ENCODE data around the gene MSLN. TPM values are rescaled to one million over a fixed set of nuclear protein-coding genes. Genes with fewer than 3 reads are reported as not detected.

MSLN gene
- total and polyA plus RNA-seq, 8 donors, result 0.92 to 83.7 (median 5.2) TPM; not detected in 1

DNA sequence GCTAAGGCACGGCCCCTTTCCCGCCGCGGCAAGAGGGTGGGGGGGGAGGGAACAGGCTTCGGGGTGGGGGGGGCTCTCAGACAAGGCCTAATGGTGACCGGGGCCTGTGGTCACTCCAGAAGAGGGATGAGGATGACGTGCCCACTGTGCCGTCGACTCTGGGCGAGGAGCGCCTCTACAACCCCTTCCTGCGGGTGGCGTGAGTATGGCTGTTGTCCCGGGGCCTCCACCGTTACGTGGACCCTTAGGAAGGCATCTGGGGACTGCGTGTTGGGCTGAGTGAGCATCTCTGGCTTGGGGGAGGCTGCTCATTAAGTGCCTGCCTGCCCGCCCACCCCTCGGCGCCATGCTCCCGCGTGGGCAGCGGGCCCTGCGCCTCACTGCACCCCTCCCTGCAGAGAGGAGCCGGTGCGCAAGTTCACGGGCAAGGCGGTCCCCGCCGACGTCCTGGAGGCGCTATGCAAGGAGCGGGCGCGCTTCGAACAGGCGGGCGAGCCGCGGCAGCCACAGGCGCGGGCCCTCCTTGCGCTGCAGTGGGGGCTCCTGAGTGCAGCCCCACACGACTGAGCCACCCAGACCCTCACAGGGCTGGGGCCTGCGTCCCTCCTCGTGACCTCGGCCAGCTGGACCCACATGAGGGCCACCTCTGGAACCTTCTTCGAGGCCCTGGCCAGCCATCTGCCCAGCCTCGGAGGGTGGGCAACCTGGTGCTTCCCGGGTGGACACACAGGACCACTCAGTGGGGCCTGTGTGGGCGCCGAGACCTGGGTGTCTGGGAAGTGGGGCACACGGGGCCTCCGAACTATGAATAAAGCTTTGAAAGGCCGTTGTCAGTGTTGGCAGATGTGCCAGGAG lies 31.4 kb upstream of the MSLN start:
- Histone ChIP-seq H3K27me3 (peaks cover 0 to 52% (median 24%) of the 10 kb centered on the region in 3 donors), H3K9me3 (no peaks in the 10 kb centered on the region), H3K27ac (peak overlapping the region in 2 of 5 donors; percentile 16 to 62), H3K4me3 (peak overlapping the region in 3 of 4 donors; percentile 51 to 69 (median 57)), H3K36me3 (peaks cover 15 to 46% (median 38%) of the 10 kb centered on the region in 4 donors), H3K4me1 (peaks cover 31 to 38% (median 32%) of the 10 kb centered on the region in 4 donors)
- 43 to 65% (median 59%) methylated on average over 17 to 55 of the region's 55 CpGs for WGBS, 5 donors
- intact Hi-C loops (cut with DNase I; ENCODE audit: low total_unique reads), result no loop called here
- TF ChIP-seq EP300 (IDR thresholded peaks at IDR 0.05) (no peak), POLR2AphosphoS5 (IDR thresholded peaks at IDR 0.05) (no peak), POLR2A (IDR thresholded peaks at IDR 0.05) (no peak)
- TF ChIP-seq, protein P1, sequence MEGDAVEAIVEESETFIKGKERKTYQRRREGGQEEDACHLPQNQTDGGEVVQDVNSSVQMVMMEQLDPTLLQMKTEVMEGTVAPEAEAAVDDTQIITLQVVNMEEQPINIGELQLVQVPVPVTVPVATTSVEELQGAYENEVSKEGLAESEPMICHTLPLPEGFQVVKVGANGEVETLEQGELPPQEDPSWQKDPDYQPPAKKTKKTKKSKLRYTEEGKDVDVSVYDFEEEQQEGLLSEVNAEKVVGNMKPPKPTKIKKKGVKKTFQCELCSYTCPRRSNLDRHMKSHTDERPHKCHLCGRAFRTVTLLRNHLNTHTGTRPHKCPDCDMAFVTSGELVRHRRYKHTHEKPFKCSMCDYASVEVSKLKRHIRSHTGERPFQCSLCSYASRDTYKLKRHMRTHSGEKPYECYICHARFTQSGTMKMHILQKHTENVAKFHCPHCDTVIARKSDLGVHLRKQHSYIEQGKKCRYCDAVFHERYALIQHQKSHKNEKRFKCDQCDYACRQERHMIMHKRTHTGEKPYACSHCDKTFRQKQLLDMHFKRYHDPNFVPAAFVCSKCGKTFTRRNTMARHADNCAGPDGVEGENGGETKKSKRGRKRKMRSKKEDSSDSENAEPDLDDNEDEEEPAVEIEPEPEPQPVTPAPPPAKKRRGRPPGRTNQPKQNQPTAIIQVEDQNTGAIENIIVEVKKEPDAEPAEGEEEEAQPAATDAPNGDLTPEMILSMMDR (IDR thresholded peaks at IDR 0.05), result no peak
- DNase-seq, result no peak

DNA sequence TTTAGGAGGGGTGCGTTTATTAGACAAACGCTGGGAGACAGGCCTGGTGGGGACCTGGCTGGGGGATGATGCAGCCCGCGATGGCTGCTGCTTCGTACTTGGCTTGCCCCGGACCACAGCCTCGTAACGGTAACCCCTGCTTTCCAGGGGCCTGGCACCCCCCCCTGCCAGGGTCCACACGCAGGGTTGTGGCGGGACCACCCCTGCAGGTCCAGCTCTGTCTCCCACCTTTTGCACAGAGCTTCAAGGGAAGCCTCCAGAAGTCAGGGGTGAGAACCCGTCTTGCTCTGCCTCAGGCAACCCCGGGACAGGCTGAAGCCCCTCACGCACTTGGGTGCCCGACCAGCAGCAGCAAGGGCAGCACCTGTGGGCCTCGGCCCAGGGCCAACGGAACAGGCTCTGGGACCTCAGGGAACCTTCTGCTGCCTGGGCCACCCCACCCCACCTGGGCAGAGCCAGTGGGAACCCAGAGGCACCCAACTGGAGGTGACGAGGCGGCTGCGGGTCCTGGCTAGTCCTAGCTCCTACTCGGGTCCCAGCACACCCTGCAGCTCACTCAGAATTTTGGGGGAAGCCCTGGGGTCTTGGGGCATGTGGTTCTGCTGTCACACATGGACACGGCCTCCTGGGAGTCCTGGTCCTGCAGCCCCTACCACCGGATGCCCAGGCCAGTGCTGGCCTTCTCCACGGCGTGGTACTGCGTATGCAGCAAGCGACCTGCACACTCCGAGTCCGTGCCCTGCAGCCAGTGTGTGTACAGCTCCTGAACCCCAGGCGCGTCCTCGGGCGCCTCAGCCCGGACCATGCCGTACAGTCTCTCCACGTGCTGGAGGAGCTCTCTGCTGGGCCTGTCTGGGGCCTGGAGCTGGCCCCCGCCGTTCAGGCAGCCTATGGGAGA lies 30.5 kb upstream of the MSLN start:
- intact Hi-C loops (cut with DNase I; ENCODE audit: low total_unique reads), result no loop called here
- no peak for DNase-seq
- peaks cover 31 to 38% (median 32%) of the 10 kb centered on the region in 4 donors for H3K4me1 ChIP-seq
- WGBS, 5 donors, result 85 to 91% (median 88%) methylated on average over 28 to 37 of the region's 37 CpGs
- H3K36me3 ChIP-seq, result peaks cover 17 to 55% (median 47%) of the 10 kb centered on the region in 4 donors
- peaks cover 0 to 45% (median 24%) of the 10 kb centered on the region in 3 donors for H3K27me3 ChIP-seq
- TF ChIP-seq, protein P1 (IDR thresholded peaks at IDR 0.05), result no peak
- TF ChIP-seq POLR2AphosphoS5 (IDR thresholded peaks at IDR 0.05) (no peak), EP300 (IDR thresholded peaks at IDR 0.05) (no peak), POLR2A (IDR thresholded peaks at IDR 0.05) (no peak)
- H3K4me3 ChIP-seq, result no peak overlapping the region
- H3K9me3 ChIP-seq, result no peaks in the 10 kb centered on the region
- H3K27ac ChIP-seq, result no peak overlapping the region

DNA sequence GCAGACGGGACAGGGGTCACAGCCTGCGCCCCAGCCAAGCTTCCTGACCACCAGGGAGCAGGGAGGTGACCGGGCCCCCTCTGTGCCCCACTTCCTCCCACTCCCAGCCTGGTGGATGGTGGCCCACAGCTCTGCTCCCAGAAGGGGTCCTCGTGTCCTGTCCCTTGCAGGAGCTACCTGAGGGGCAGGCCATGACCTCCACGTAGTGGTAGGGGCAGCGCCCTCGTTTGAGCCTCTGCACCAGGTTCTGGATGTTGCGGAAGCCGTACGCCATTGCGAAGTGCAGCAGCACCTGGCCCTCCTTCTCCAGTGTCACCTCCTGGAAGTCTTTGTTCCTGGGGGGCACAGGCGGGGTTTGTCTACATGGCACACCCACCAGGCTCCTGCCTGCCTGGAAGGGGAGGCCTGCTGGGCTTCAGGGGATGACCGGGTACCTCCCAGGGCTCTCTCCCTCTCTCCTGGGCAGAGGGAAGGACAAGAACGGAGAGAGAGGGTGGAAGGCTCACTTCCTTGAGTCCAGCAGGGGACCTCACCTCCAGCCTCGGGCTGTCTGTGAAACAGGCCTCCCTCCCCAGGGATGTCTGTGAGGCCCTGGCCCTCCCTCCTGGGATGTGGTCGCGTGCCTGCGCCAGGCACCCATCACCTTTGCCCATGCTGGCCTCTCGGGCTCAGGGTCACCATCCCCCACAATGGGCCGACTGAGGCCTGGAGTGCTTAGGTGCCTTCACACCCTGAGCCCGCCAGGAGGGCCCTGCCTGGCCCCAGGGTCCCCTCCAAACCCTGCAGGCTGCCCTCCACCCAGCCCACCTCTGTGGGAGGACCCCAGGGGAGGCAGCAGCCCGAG lies 29.6 kb upstream of the MSLN start:
- DNase-seq, result no peak
- no peak overlapping the region for H3K27ac ChIP-seq
- H3K4me1 ChIP-seq, result peaks cover 31 to 32% (median 31%) of the 10 kb centered on the region in 4 donors
- peaks cover 25 to 64% (median 56%) of the 10 kb centered on the region in 4 donors for H3K36me3 ChIP-seq
- WGBS, 5 donors, result 75 to 91% (median 86%) methylated on average over 20 to 22 of the region's 22 CpGs
- H3K27me3 ChIP-seq, result peaks cover 0 to 36% (median 24%) of the 10 kb centered on the region in 3 donors
- no peaks in the 10 kb centered on the region for H3K9me3 ChIP-seq
- intact Hi-C loops (cut with DNase I; ENCODE audit: low total_unique reads), result no loop called here
- no peak overlapping the region for H3K4me3 ChIP-seq
- TF ChIP-seq POLR2AphosphoS5 (IDR thresholded peaks at IDR 0.05), result no peak
- TF ChIP-seq, protein P1 (IDR thresholded peaks at IDR 0.05), result no peak
- no peak for TF ChIP-seq EP300 (IDR thresholded peaks at IDR 0.05)
- TF ChIP-seq POLR2A (IDR thresholded peaks at IDR 0.05), result no peak
